KMS-11 (cell line): Measurements from ENCODE around the gene COL20A1.

Experiments
- H2AFZ ChIP-seq: fragments of 200-600 bp; sonication (generic); 2 replicates; pipeline ENCODE4 v1.6.1; 2016; ENCODE audit warnings: antibody characterized with exemption, mixed run types, low read depth
- H3K27ac ChIP-seq: fragments of 200-600 bp; sonication (generic); 2 replicates; pipeline ENCODE4 v1.6.1; 2016; ENCODE audit warnings: mild to moderate bottlenecking, mixed run types
- H3K27me3 ChIP-seq: fragments of 200-600 bp; sonication (generic); 2 replicates; pipeline ENCODE4 v1.6.1; 2017; ENCODE audit warnings: mild to moderate bottlenecking, low read depth, mixed run types, moderate library complexity; ENCODE audit not compliant: insufficient read depth
- H3K36me3 ChIP-seq: fragments of 200-600 bp; sonication (generic); 2 replicates; pipeline ENCODE4 v1.6.1; 2017; ENCODE audit warnings: mild to moderate bottlenecking, mixed run types; ENCODE audit not compliant: insufficient read depth
- H3K4me1 ChIP-seq: fragments of 200-600 bp; sonication (generic); 2 replicates; pipeline ENCODE4 v1.6.1; 2016; ENCODE audit warnings: mild to moderate bottlenecking, low read depth, mixed run types; ENCODE audit not compliant: poor library complexity, severe bottlenecking
- H3K4me2 ChIP-seq: fragments of 200-600 bp; sonication (generic); 2 replicates; pipeline ENCODE4 v1.7.0; 2016; ENCODE audit warnings: mild to moderate bottlenecking, mixed run types
- H3K4me3 ChIP-seq: fragments of 200-600 bp; sonication (generic); IDR thresholded peaks from 2 replicates; pipeline ENCODE4 v1.6.1; 2017; ENCODE audit warnings: low read depth, low read length, mixed read lengths; ENCODE audit not compliant: insufficient read depth
- H3K79me2 ChIP-seq: fragments of 200-600 bp; sonication (generic); 2 replicates; pipeline ENCODE4 v1.6.1; 2016; ENCODE audit warnings: low read depth, mixed run types; ENCODE audit not compliant: insufficient read depth
- H3K9ac ChIP-seq: fragments of 200-600 bp; sonication (generic); 2 replicates; pipeline ENCODE4 v1.6.1; 2016; ENCODE audit warnings: mild to moderate bottlenecking, mixed run types
- H4K20me1 ChIP-seq: fragments of 200-600 bp; sonication (generic); 2 replicates; pipeline ENCODE4 v1.6.1; 2016; ENCODE audit warnings: mild to moderate bottlenecking, mixed run types; ENCODE audit not compliant: insufficient read depth
- TF ChIP-seq, protein P1 (sequence below): fragments of 200-600 bp; sonication (generic); conservative IDR thresholded peaks from 2 replicates; pipeline ENCODE4 v1.6.1; 2017; ENCODE audit warnings: low read depth, mild to moderate bottlenecking, antibody characterized with exemption, low read length, moderate library complexity, mixed read lengths

COL20A1 gene

DNA sequence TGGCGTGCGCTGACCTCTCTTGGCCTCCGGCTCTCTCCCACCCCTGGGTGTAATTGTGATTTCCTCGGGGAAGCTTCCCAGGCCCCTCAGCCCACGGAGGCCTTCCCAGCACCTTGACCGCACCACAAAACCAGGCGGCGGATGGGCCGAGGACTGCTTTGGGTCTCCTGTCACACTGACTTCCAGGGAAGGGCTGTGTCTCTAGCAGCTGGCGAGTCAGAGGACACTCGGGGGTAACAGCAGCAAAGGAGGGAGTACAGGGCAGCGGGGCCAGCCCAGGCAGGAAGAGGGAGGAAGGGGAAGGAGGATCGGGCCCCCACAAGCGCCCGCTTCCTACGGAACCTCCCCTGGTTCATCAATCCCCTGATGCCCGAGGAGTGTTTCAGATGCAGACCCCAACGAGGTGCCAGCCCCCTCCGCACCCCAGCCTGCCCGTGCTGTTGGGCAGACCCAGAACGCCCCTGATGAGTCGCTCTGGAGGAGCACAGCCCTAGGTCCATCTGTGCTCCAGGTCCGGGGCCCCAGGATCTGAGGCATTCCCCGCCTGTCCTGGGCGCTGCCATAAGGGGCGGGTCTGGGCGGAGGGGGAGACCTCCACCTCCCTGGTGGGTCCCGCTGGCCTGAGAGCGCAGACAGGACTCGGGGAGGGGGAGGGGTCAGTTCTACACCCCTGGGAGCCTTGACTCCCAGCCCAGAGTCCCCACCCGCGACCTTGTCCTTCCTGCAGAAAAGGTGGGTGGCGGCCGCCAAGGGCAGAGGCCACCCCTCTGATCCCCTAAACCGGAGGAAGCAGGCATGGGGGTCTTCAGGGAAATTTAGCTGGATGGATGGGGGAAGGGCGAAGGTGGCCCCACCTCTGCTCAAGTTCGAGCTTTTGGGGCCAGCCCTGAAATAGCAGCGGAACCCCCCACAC is 67.2 kb downstream of the COL20A1 start:
- no peaks in the 10 kb centered on the region for H4K20me1 ChIP-seq
- TF ChIP-seq, protein P1, sequence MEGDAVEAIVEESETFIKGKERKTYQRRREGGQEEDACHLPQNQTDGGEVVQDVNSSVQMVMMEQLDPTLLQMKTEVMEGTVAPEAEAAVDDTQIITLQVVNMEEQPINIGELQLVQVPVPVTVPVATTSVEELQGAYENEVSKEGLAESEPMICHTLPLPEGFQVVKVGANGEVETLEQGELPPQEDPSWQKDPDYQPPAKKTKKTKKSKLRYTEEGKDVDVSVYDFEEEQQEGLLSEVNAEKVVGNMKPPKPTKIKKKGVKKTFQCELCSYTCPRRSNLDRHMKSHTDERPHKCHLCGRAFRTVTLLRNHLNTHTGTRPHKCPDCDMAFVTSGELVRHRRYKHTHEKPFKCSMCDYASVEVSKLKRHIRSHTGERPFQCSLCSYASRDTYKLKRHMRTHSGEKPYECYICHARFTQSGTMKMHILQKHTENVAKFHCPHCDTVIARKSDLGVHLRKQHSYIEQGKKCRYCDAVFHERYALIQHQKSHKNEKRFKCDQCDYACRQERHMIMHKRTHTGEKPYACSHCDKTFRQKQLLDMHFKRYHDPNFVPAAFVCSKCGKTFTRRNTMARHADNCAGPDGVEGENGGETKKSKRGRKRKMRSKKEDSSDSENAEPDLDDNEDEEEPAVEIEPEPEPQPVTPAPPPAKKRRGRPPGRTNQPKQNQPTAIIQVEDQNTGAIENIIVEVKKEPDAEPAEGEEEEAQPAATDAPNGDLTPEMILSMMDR, result no peak
- peaks cover 60% of the 10 kb centered on the region for H3K27me3 ChIP-seq
- H3K36me3 ChIP-seq, result no peaks in the 10 kb centered on the region
- H3K9ac ChIP-seq, result no peak overlapping the region
- H3K27ac ChIP-seq, result no peak overlapping the region
- H3K4me3 ChIP-seq, result no peak overlapping the region
- no peak overlapping the region for H3K4me2 ChIP-seq
- no peaks in the 10 kb centered on the region for H3K79me2 ChIP-seq
- H3K4me1 ChIP-seq, result no peaks in the 10 kb centered on the region
- no peak overlapping the region for H2AFZ ChIP-seq

DNA sequence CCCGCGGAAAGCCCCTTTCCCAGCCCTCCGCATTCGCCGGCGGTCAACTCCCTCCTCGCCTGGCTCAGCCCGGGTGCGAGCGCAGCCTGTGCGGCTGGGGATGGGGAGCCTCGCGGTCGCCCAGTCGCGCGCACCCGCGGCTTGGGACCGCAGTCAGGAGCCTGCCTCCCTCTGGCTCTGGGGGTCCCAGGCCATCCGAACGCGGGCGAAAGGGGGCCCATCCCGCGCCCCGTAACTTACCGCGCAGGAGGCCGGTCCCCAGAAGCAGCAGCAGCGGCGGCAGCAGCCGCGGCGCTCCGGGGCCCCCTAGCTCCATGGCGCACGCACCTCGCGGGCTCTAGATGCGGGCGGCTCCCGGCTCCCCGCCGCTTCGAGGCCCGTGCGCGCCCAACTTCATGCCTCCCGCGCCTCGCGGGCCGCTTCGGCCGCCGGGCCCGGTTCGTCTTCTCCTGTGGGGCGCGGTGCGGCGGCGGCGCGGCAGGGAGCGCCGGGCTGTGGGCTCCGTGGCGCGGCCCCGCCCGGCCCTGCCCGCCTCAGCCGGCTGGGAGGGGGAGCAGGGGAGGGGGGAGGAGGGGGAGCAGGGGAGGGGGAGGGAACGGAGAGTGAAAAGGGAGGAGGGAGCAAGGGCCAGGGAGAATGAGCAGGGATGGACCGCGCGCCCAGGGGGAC is 68.0 kb downstream of the COL20A1 start, which contains the start of gene CHRNA4:
Gene CHRNA4, minus strand, starts transcription at position 500 of the 669 bp plus-strand sequence. Its CDS starts 184 bp downstream, at position 316.
- no peaks in the 10 kb centered on the region for H3K4me1 ChIP-seq
- no peak within 1 kb of the TSS for H3K9ac ChIP-seq
- H3K27me3 ChIP-seq, result peaks cover 65% of the 10 kb centered on the region
- no peak within 1 kb of the TSS for H2AFZ ChIP-seq
- no peak within 1 kb of the TSS for H3K27ac ChIP-seq
- no peak within 1 kb of the TSS for H3K4me2 ChIP-seq
- H3K4me3 ChIP-seq, result no peak within 1 kb of the TSS
- TF ChIP-seq, protein P1, result no peak
- H3K36me3 ChIP-seq, result no peaks in the 10 kb centered on the region
- H4K20me1 ChIP-seq, result no peaks in the 10 kb centered on the region
- no peaks in the 10 kb centered on the region for H3K79me2 ChIP-seq

DNA sequence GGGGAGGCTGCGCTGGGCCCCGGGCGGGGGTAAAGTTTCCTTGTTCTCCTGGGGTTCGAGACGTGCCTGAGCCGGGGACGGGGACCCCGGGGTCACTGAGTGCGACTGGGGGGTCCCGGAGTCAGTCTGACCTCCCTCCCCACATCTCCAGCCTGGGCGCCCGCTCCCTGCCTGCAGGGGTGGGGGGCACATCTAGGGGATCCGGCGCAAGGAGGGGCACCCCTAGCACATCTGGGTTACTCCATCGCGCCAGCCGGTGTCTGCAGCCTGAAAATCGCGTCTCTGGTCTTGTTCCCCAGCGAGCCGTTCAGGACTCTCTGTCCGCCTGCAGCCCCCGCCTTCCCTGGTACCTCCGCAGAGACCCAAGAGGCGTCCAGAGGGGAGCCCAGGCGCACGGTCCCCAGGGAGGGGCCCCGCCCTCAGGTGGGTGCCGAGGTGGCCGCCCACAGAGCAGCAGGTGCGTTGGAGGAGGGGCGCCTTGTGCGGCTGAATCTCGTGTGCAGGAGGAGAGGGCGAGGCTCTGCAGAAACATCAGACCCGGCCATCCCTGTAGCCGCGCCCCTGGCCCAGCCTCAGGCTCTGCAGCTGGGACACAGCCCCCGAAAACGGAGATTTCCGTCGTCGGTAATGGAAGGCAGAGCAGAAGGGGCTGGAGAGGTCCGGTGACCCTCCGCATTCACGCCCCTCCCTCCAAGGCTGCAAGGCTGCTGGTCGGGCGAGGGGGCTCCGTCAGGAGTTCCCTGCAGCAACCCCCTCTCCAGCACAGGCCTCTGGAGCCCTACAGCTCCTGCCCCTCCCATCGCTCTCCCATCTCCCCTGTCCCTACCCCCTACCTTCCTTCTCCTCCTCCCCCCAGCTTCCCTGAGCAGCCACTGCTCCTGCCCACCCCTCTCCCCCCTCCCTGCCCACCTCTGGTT is 68.8 kb downstream of the COL20A1 start:
- no peak overlapping the region for H3K27ac ChIP-seq
- no peak overlapping the region for H3K4me3 ChIP-seq
- H2AFZ ChIP-seq, result no peak overlapping the region
- H3K36me3 ChIP-seq, result no peaks in the 10 kb centered on the region
- H3K4me1 ChIP-seq, result no peaks in the 10 kb centered on the region
- peaks cover 73% of the 10 kb centered on the region for H3K27me3 ChIP-seq
- H3K9ac ChIP-seq, result no peak overlapping the region
- H4K20me1 ChIP-seq, result no peaks in the 10 kb centered on the region
- TF ChIP-seq, protein P1, result no peak
- H3K79me2 ChIP-seq, result no peaks in the 10 kb centered on the region
- no peak overlapping the region for H3K4me2 ChIP-seq

DNA sequence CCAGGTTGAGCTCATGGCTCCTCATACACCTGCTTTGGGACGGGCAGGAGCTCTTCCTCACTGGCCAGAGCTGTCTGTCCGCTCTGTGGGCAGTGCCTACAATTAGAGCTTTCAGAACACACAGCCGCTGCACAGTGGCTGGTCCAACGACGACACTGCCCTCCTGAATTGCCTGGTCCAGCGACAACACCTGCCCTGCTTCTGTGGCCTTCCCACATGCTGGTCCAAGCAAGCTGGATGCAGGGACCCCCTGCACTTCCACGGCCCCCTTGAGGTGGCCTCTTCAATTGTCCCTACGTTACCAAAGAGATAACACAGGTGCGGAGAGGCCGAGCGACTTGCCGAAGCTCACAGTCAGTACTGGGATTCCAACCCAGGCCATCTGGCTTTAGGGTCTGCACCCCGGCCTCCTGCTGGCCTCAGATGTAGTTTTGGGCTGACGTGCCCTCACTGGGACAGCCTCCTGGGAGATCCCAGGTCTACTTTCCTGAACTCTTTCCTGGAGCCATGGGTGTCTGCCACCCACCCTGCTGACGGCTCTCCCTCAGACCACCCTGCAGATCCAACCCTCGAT is 69.5 kb downstream of the COL20A1 start:
- Histone ChIP-seq H3K27me3 (peaks cover 77% of the 10 kb centered on the region), H3K4me1 (no peaks in the 10 kb centered on the region), H3K27ac (no peak overlapping the region), H4K20me1 (no peaks in the 10 kb centered on the region), H3K9ac (no peak overlapping the region), H3K36me3 (no peaks in the 10 kb centered on the region), H3K4me2 (no peak overlapping the region), H3K4me3 (no peak overlapping the region), H3K79me2 (no peaks in the 10 kb centered on the region), H2AFZ (no peak overlapping the region)
- TF ChIP-seq, protein P1, result no peak
